Lung (tissue), 12 donors: ENCODE measurements around the gene CAMK2N1. TPM values are rescaled to one million over a fixed set of nuclear protein-coding genes. Genes with fewer than 3 reads are reported as not detected.

ENCODE experiments used
- ATAC-seq: fragments of 200-7000 bp; cut with Tn5 transposase; one replicate; pipeline ENCODE4 v1.9.1; 2020; ENCODE audit warnings: moderate number of reproducible peaks; ENCODE audit not compliant: insufficient read depth, low FRiP score
- DNase-seq, 3 donors: peaks; one replicate each; pipeline ENCODE4 v3.0.0-alpha.2; 2013 to 2017
- H3K27ac ChIP-seq, 2 donors: one replicate each; pipeline ENCODE4 v1.5.1; 2013; ENCODE audit warnings: mild to moderate bottlenecking in 2 of 2, moderate library complexity in 2 of 2, control low read depth in 1 of 2, inconsistent platforms in 1 of 2, low read depth in 1 of 2, low read length in 1 of 2
- H3K27me3 ChIP-seq, 3 donors: one replicate each; pipeline ENCODE4 v1.5.1; 2013; ENCODE audit warnings: low read length in 2 of 3; ENCODE audit not compliant: control insufficient read depth in 3 of 3, insufficient read depth in 3 of 3
- H3K36me3 ChIP-seq, 4 donors: one replicate each; pipeline ENCODE4 v1.5.1; 2013; ENCODE audit warnings: low read length in 4 of 4, mild to moderate bottlenecking in 1 of 4, moderate library complexity in 1 of 4; ENCODE audit not compliant: control insufficient read depth in 4 of 4, insufficient read depth in 4 of 4
- H3K4me1 ChIP-seq, 5 donors: one replicate each; pipeline ENCODE4 v1.5.1; 2013; ENCODE audit warnings: low read length in 5 of 5, mild to moderate bottlenecking in 2 of 5, moderate library complexity in 1 of 5; ENCODE audit not compliant: control insufficient read depth in 5 of 5, insufficient read depth in 5 of 5
- H3K4me3 ChIP-seq: one replicate; pipeline ENCODE4 v1.5.1; 2013; ENCODE audit warnings: mild to moderate bottlenecking, control low read depth, moderate library complexity
- H3K9ac ChIP-seq, 2 donors: one replicate each; pipeline ENCODE4 v1.5.1; 2013; ENCODE audit warnings: low read length in 2 of 2, control low read depth in 1 of 2; ENCODE audit not compliant: insufficient read depth in 1 of 2
- H3K9me3 ChIP-seq, 4 donors: one replicate each; pipeline ENCODE4 v1.5.1; 2013; ENCODE audit warnings: low read length in 3 of 4, mild to moderate bottlenecking in 1 of 4, moderate library complexity in 1 of 4; ENCODE audit not compliant: control insufficient read depth in 4 of 4, insufficient read depth in 3 of 4
- CTCF ChIP-seq: IDR thresholded peaks from 2 replicates; pipeline ENCODE4 v1.5.1; 2012; ENCODE audit warnings: mild to moderate bottlenecking; ENCODE audit errors: control extremely low read depth, extremely low read depth
- WGBS, 2 donors: extraction: QIAGEN DNeasy Blood & Tissue Kit; methylation state at CpG; one replicate each; pipeline ENCODE4 v1.1.7; 2013; 5-methylcytosine and 5-hydroxymethylcytosine counted together
- polyA plus RNA-seq, 2 donors: library from polyadenylated mRNA; stranded (reverse); fragments of 200-250 nt; gene quantifications; one replicate each; pipeline ENCODE4 v1.2.1, GENCODE V29; 2013
- total RNA-seq, 2 donors: library from RNA; depleted of rRNA in 1 of 2; stranded (reverse); fragments of >200 nt in 1 of 2; gene quantifications; one replicate each; pipeline ENCODE4 v1.2.1, GENCODE V29; 2014 to 2021
- donor health status: control.
- donor health status: control.
- donor health status: Bipolar disorder and iron deficiency.
- donor health status: healthy.
- donor health status: DM: yes; HTN: yes; CAD: no.

The CAMK2N1 gene
- total and polyA plus RNA-seq, 4 donors = 6.5 to 44.3 (median 28.3) TPM

- H3K27me3 ChIP-seq = peaks cover 0 to 18% (median 7%) of the 10 kb centered on the region in 3 donors
Measured at GRCh38 chr1:20445956-20446355, 40.1 kb downstream of the CAMK2N1 start.

GRCh38 chr1:20443703-20444586, 42.1 kb downstream of the CAMK2N1 start:
- ATAC-seq = no peak
- 70 to 82% methylated on average over 11 of the region's 11 CpGs for WGBS, 2 donors
- H3K36me3 ChIP-seq = no peaks in the 10 kb centered on the region
- H3K9ac ChIP-seq = no peak overlapping the region
- peaks cover 0 to 3% (median 0%) of the 10 kb centered on the region in 4 donors for H3K9me3 ChIP-seq
- H3K4me1 ChIP-seq = no peaks in the 10 kb centered on the region
- TF ChIP-seq CTCF = no peak
- no peak overlapping the region for H3K27ac ChIP-seq
- H3K27me3 ChIP-seq = peaks cover 0 to 2% (median 2%) of the 10 kb centered on the region in 3 donors
- DNase-seq = no peak
- H3K4me3 ChIP-seq = no peak overlapping the region

More at GRCh38 chr1:20445956-20446355, 40.1 kb downstream of the CAMK2N1 start:
- H3K4me1 ChIP-seq = no peaks in the 10 kb centered on the region
- WGBS, 2 donors = 67 to 69% methylated on average over 6 of the region's 6 CpGs
- no peak overlapping the region for H3K27ac ChIP-seq
- no peak overlapping the region for H3K4me3 ChIP-seq
- DNase-seq (no peak), ATAC-seq (no peak)
- no peaks in the 10 kb centered on the region for H3K36me3 ChIP-seq
- TF ChIP-seq CTCF = no peak
- H3K9me3 ChIP-seq = no peaks in the 10 kb centered on the region
- H3K9ac ChIP-seq = no peak overlapping the region

GRCh38 chr1:20442920-20443625, 42.9 kb downstream of the CAMK2N1 start:
- no peaks in the 10 kb centered on the region for H3K36me3 ChIP-seq
- no peaks in the 10 kb centered on the region for H3K27me3 ChIP-seq
- ATAC-seq (no peak), DNase-seq (no peak)
- peaks cover 0 to 3% (median 0%) of the 10 kb centered on the region in 4 donors for H3K9me3 ChIP-seq
- H3K9ac ChIP-seq = no peak overlapping the region
- H3K4me3 ChIP-seq = no peak overlapping the region
- TF ChIP-seq CTCF = no peak
- WGBS, 2 donors = 88 to 90% methylated on average over 5 of the region's 5 CpGs
- no peaks in the 10 kb centered on the region for H3K4me1 ChIP-seq
- H3K27ac ChIP-seq = no peak overlapping the region
